ENCODE data around the gene SNX13.

Gene SNX13

GRCh38 chr7:17786314-17786852 lies 153.9 kb downstream of the SNX13 start:
- Histone ChIP-seq H3K4me1 (ENCODE audit: insufficient read depth, low read length) (no peaks in the 10 kb centered on the region), H3K36me3 (ENCODE audit: insufficient read depth, low read length) (no peaks in the 10 kb centered on the region), H3K9me3 (ENCODE audit: control insufficient read depth, insufficient read depth, low read length) (no peaks in the 10 kb centered on the region), H3K9ac (ENCODE audit: low read depth, low read length) (no peak overlapping the region)

DNA sequence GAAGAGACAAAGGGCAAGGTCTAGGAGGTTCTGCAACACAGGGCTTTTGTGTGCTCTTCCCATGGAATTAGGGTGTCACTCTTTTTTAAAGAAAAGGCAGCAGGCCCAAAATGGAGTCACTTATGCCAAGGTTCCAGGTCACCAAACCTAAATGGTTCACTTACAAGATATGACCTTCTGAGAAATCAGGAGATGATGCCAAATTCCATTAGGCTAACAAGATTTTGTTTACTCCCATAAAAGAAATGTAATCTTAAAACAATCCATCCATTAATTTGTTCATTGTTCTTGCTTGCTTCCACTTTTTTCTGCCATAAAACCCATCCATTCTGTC lies 158.1 kb downstream of the SNX13 start:
- no peaks in the 10 kb centered on the region for H3K9me3 ChIP-seq (ENCODE audit: control insufficient read depth, insufficient read depth, low read length)
- H3K9ac ChIP-seq (ENCODE audit: low read depth, low read length): no peak overlapping the region
- H3K4me1 ChIP-seq (ENCODE audit: insufficient read depth, low read length): no peaks in the 10 kb centered on the region
- H3K36me3 ChIP-seq (ENCODE audit: insufficient read depth, low read length): no peaks in the 10 kb centered on the region

- Histone ChIP-seq H3K4me1 (ENCODE audit: insufficient read depth, low read length) (no peaks in the 10 kb centered on the region), H3K9me3 (ENCODE audit: control insufficient read depth, insufficient read depth, low read length) (no peaks in the 10 kb centered on the region), H3K9ac (ENCODE audit: low read depth, low read length) (no peak overlapping the region), H3K36me3 (ENCODE audit: insufficient read depth, low read length) (no peaks in the 10 kb centered on the region)
These were observed 158.6 kb downstream of the SNX13 start for GRCh38 chr7:17781491-17782215.

DNA sequence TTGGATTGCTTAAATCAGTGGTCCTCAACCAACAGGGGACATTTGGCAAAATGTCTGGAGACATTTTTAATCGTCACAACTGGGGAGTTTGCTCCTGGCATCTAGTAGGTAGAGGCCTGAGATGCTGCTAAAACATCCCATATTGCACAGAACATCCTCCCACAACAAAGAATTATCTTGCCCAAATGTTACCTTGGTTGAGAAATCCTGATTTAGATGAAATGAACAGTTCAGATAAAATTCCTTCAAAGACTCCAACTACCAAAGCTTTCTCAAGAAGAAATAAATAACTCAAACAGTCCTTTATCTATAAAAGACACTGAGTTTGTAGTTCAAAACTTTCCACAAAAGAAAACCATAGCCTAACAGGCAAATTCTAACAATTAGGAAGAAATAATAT lies 160.9 kb downstream of the SNX13 start:
- Histone ChIP-seq H3K4me1 (ENCODE audit: insufficient read depth, low read length) (no peaks in the 10 kb centered on the region), H3K9me3 (ENCODE audit: control insufficient read depth, insufficient read depth, low read length) (no peaks in the 10 kb centered on the region), H3K9ac (ENCODE audit: low read depth, low read length) (no peak overlapping the region), H3K36me3 (ENCODE audit: insufficient read depth, low read length) (no peaks in the 10 kb centered on the region)

DNA sequence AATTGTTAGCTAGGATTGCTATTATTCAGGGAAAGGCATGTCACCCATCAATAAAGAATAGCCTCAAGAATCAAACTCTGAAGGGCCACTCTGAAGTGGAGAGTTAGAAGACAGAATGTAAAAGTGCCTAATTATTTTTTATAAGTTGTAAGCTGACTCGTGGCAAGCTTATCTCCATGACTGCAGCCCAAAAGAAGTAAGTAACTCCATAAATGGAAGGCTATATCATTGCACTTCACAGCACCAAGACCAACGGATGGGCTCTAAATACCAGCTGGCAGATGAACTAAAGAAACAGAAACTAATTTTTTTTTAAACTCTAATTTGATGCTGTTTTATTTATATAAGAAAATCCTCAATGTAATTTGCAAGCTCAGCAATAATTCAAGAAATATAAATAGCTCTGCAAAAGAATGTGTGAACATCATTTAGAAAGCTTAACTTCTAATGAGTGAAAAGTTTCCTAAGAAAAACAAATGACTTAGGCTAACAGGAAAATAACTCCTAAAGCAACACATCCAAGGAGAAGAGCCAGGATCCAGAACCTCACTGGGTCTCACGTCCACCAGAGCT lies 165.5 kb downstream of the SNX13 start:
- H3K36me3 ChIP-seq (ENCODE audit: insufficient read depth, low read length): no peaks in the 10 kb centered on the region
- H3K9ac ChIP-seq (ENCODE audit: low read depth, low read length): no peak overlapping the region
- peaks cover 21% of the 10 kb centered on the region for H3K4me1 ChIP-seq (ENCODE audit: insufficient read depth, low read length)
- no peaks in the 10 kb centered on the region for H3K9me3 ChIP-seq (ENCODE audit: control insufficient read depth, insufficient read depth, low read length)

DNA sequence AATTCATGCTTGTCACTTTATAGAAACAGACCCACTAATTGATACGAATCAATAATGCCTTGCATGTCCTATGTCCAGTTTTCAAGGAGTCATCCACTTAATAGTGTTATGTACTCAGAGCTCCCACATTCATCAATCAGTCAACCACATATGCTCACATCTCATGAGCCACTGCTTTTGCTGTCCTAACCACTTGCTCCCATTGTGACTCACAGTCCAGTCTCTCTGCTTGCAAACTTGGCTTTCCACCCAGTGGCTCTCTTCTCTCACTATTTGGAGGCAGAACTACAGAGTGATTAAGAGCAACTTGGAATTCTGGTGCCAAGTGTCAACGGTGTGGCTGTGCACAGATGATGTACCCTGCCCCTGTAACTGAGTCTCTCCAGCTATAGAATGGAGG lies 166.0 kb downstream of the SNX13 start:
- H3K4me1 ChIP-seq (ENCODE audit: insufficient read depth, low read length): peaks cover 21% of the 10 kb centered on the region
- no peak overlapping the region for H3K9ac ChIP-seq (ENCODE audit: low read depth, low read length)
- H3K36me3 ChIP-seq (ENCODE audit: insufficient read depth, low read length): no peaks in the 10 kb centered on the region
- H3K9me3 ChIP-seq (ENCODE audit: control insufficient read depth, insufficient read depth, low read length): no peaks in the 10 kb centered on the region

- Histone ChIP-seq H3K4me1 (ENCODE audit: insufficient read depth, low read length) (peaks cover 21% of the 10 kb centered on the region), H3K9ac (ENCODE audit: low read depth, low read length) (no peak overlapping the region), H3K9me3 (ENCODE audit: control insufficient read depth, insufficient read depth, low read length) (no peaks in the 10 kb centered on the region), H3K36me3 (ENCODE audit: insufficient read depth, low read length) (no peaks in the 10 kb centered on the region)
These were observed 167.0 kb downstream of the SNX13 start for GRCh38 chr7:17773289-17773626.

GRCh38 chr7:17772581-17773288 lies 167.6 kb downstream of the SNX13 start:
- H3K9me3 ChIP-seq (ENCODE audit: control insufficient read depth, insufficient read depth, low read length): no peaks in the 10 kb centered on the region
- peaks cover 21% of the 10 kb centered on the region for H3K4me1 ChIP-seq (ENCODE audit: insufficient read depth, low read length)
- no peak overlapping the region for H3K9ac ChIP-seq (ENCODE audit: low read depth, low read length)
- H3K36me3 ChIP-seq (ENCODE audit: insufficient read depth, low read length): no peaks in the 10 kb centered on the region

DNA sequence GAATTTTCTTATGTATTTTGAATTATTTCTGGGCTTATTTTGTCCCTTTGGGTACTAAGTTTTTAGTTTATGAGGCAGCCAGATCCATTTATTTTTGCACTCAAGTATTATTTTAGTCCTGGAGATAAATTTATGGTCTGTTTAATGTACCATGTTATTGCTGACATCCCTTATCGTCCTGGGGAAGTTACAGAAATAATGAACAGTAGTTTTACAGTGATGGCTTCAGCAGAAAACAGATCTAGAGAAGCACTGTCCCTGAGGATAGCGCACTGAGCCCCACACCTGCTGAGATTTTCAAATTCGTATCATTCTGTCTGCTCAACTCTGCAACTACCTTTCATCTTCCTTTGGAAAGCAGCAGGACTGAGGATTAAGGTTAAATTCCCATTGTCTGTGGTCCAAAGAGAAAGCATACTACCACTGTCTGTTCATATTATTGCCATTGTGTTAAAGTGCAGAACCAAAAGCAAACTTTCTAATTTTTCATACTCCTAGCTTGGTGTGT lies 168.3 kb downstream of the SNX13 start:
- H3K9ac ChIP-seq (ENCODE audit: low read depth, low read length): no peak overlapping the region
- H3K9me3 ChIP-seq (ENCODE audit: control insufficient read depth, insufficient read depth, low read length): no peaks in the 10 kb centered on the region
- no peaks in the 10 kb centered on the region for H3K36me3 ChIP-seq (ENCODE audit: insufficient read depth, low read length)
- peaks cover 21% of the 10 kb centered on the region for H3K4me1 ChIP-seq (ENCODE audit: insufficient read depth, low read length)

DNA sequence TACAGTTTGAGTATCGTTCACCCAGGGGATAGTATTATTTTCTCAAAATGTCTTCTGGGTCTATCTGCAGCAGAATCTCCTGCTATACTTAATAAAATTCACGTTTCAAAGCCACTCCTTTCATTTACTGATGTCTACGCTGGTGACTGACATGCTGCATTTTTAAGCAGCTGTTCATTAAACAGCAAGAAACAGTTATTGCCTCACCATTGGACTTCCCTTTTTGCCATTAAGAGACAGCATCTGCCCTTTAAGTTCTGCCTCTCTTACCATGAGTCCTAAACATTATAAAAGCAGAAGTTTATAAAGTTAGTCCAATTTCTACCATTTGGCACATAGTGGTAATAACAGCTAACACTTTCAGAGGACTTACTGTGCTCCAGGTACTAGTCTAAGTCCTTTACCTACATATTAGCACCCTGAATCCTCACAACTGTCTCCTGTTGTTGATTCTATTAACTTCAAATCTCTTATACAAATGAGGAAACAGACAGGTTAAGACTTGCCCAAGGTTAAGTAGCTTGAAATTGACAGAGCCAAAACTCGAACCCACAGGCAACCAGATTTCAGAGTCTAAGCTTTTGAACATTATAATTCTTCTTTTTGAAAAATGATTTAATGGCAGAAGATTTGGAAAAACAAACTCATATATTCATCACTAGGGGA lies 169.5 kb downstream of the SNX13 start:
- Histone ChIP-seq H3K36me3 (ENCODE audit: insufficient read depth, low read length) (no peaks in the 10 kb centered on the region), H3K4me1 (ENCODE audit: insufficient read depth, low read length) (peaks cover 21% of the 10 kb centered on the region), H3K9me3 (ENCODE audit: control insufficient read depth, insufficient read depth, low read length) (no peaks in the 10 kb centered on the region), H3K9ac (ENCODE audit: low read depth, low read length) (no peak overlapping the region)

- H3K4me1 ChIP-seq (ENCODE audit: insufficient read depth, low read length): peaks cover 21% of the 10 kb centered on the region
- H3K36me3 ChIP-seq (ENCODE audit: insufficient read depth, low read length): no peaks in the 10 kb centered on the region
- no peak overlapping the region for H3K9ac ChIP-seq (ENCODE audit: low read depth, low read length)
- no peaks in the 10 kb centered on the region for H3K9me3 ChIP-seq (ENCODE audit: control insufficient read depth, insufficient read depth, low read length)
These were observed 170.4 kb downstream of the SNX13 start for GRCh38 chr7:17769918-17770317.

DNA sequence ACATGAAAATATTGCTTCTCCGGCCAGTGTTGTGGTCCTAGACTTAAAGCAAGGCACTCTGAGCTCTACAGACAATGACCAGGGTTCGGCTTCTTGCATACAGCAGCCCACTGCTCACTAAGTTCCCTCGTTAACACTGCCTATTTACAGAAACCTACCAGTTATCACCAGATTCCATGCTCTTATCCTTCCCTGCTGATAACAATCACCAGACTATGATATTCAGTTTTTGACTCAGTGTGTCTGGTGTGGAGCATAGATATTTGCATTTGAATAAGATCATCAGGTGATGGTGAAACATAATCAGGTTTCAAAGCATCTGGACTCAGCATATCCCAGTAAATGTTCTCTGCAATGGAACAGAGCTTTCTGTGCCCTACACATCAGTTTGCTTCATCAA lies 182.3 kb downstream of the SNX13 start:
- Histone ChIP-seq H3K36me3 (ENCODE audit: insufficient read depth, low read length) (no peaks in the 10 kb centered on the region), H3K9ac (ENCODE audit: low read depth, low read length) (no peak overlapping the region), H3K4me1 (ENCODE audit: insufficient read depth, low read length) (no peaks in the 10 kb centered on the region)

GRCh38 chr7:17746020-17746530 lies 194.2 kb downstream of the SNX13 start:
- H3K4me1 ChIP-seq (ENCODE audit: insufficient read depth, low read length): peaks cover 4% of the 10 kb centered on the region; the same call in 1 of the 2 replicates
- no peaks in the 10 kb centered on the region for H3K36me3 ChIP-seq (ENCODE audit: insufficient read depth, low read length)
- no peaks in the 10 kb centered on the region for H3K9me3 ChIP-seq (ENCODE audit: control insufficient read depth, insufficient read depth, low read length)
- no peak overlapping the region for H3K9ac ChIP-seq (ENCODE audit: low read depth, low read length)

More for the DNA sequence above, 182.3 kb downstream of the SNX13 start:
- H3K9me3 ChIP-seq (ENCODE audit: control insufficient read depth, insufficient read depth, low read length): no peaks in the 10 kb centered on the region

DNA sequence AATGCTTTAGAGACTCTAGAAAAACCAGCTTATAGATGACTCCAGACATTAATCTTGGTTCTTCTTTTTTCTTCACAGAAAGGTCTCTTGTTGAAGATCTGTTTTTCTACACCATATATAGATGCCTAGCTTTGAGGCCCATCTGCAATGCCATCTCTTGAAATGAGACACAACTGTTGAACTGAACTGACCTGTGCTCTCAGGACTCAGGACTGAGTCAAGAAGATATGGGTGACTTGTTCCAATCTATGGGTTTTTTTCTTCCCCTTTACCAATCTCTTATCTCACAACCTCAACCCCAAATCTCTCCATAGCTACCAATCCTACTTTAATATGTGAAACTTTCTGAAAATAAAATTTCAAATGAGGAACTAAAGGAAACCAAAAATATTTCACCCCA lies 194.7 kb downstream of the SNX13 start:
- no peaks in the 10 kb centered on the region for H3K36me3 ChIP-seq (ENCODE audit: insufficient read depth, low read length)

More for the DNA sequence above, 194.7 kb downstream of the SNX13 start:
- Histone ChIP-seq H3K9ac (ENCODE audit: low read depth, low read length) (no peak overlapping the region), H3K4me1 (ENCODE audit: insufficient read depth, low read length) (peaks cover 4% of the 10 kb centered on the region; the same call in 1 of the 2 replicates), H3K9me3 (ENCODE audit: control insufficient read depth, insufficient read depth, low read length) (no peaks in the 10 kb centered on the region)

Data from ES-I3 (cell line).